Measurements from ENCODE around the gene TBXA2R.
"Not testable (repeated sequence)": the region's sequence is repeated elsewhere in the genome, so short reads cannot be mapped to it uniquely, and the experiment has no call there.

- not testable (repeated sequence) for TF ChIP-seq POLR2A (IDR thresholded peaks at IDR 0.05; ENCODE audit: low read depth); CTCF (IDR thresholded peaks at IDR 0.05); POLR2AphosphoS5 (IDR thresholded peaks at IDR 0.05); EP300 (IDR thresholded peaks at IDR 0.05)
Observed at GRCh38 chr19:3570042-3570441, 36.6 kb downstream of the TBXA2R start.
